GM06990 (cell line): ENCODE measurements around the gene OR2V1.

Source experiments
- DNase-seq: peaks from one replicate; pipeline ENCODE4 v3.0.0-alpha.2; 2011; ENCODE audit not compliant: insufficient read length; ENCODE audit errors: extremely low read depth
- H3K27me3 ChIP-seq: replicated peaks from 2 replicates; pipeline ENCODE4 v1.6.0; 2011; ENCODE audit warnings: low read length; ENCODE audit not compliant: control insufficient read depth, insufficient read depth
- H3K36me3 ChIP-seq: 2 replicates; pipeline ENCODE4 v1.5.1; 2011; ENCODE audit warnings: low read length; ENCODE audit not compliant: control insufficient read depth, insufficient read depth
- H3K4me3 ChIP-seq: replicated peaks from 2 replicates; pipeline ENCODE4 v1.5.1; 2011; ENCODE audit warnings: low read depth, mild to moderate bottlenecking, control low read depth, low read length
- CTCF ChIP-seq: IDR thresholded peaks from 2 replicates; pipeline ENCODE4 v1.5.1; 2011; ENCODE audit warnings: low read length, control low read depth, mild to moderate bottlenecking, inconsistent platforms; ENCODE audit not compliant: insufficient read depth, poor library complexity, severe bottlenecking

OR2V1 gene

GRCh38 chr5:181142054-181142453 is 11.1 kb upstream of the OR2V1 start:
- no peak for DNase-seq
- Histone ChIP-seq H3K4me3 (no peak overlapping the region), H3K36me3 (no peaks in the 10 kb centered on the region), H3K27me3 (no peaks in the 10 kb centered on the region)
- peak; percentile 15 for TF ChIP-seq CTCF

GRCh38 chr5:181140766-181141165 is 9.8 kb upstream of the OR2V1 start:
- no peaks in the 10 kb centered on the region for H3K36me3 ChIP-seq
- no peaks in the 10 kb centered on the region for H3K27me3 ChIP-seq
- no peak for DNase-seq
- H3K4me3 ChIP-seq: no peak overlapping the region
- TF ChIP-seq CTCF: no peak

- no peak overlapping the region for H3K4me3 ChIP-seq
- H3K36me3 ChIP-seq: no peaks in the 10 kb centered on the region
- H3K27me3 ChIP-seq: no peaks in the 10 kb centered on the region
- TF ChIP-seq CTCF: no peak
- DNase-seq: no peak
Observed at GRCh38 chr5:181138258-181138657, 7.3 kb upstream of the OR2V1 start.

GRCh38 chr5:181136361-181136955 is 5.5 kb upstream of the OR2V1 start:
- DNase-seq: no peak
- TF ChIP-seq CTCF: no peak
- Histone ChIP-seq H3K27me3 (no peaks in the 10 kb centered on the region), H3K36me3 (no peaks in the 10 kb centered on the region), H3K4me3 (no peak overlapping the region)

- H3K27me3 ChIP-seq: no peaks in the 10 kb centered on the region
- H3K36me3 ChIP-seq: no peaks in the 10 kb centered on the region
- no peak for TF ChIP-seq CTCF
- DNase-seq: no peak
- H3K4me3 ChIP-seq: no peak overlapping the region
Observed at GRCh38 chr5:181134259-181134658, 3.3 kb upstream of the OR2V1 start.

GRCh38 chr5:181133610-181134231 is 2.8 kb upstream of the OR2V1 start:
- no peak for DNase-seq
- no peaks in the 10 kb centered on the region for H3K27me3 ChIP-seq
- TF ChIP-seq CTCF: no peak
- H3K36me3 ChIP-seq: no peaks in the 10 kb centered on the region
- no peak overlapping the region for H3K4me3 ChIP-seq
